K562 (cell line): Measurements from ENCODE around the gene CMTR2. TPM values are rescaled to one million over a fixed set of nuclear protein-coding genes. Genes with fewer than 3 reads are reported as not detected.
A peak's percentile ranks its signal among the peaks of the same experiment; 100 is the strongest.

Experiments used
- CC2D1A ChIP-seq: fragments of 450-650 bp; IDR thresholded peaks from 2 replicates; pipeline ENCODE4 v1.6.1; 2017; ENCODE audit warnings: mild to moderate bottlenecking
- CREB3L1 ChIP-seq: fragments of 450-650 bp; IDR thresholded peaks from 2 replicates; pipeline ENCODE4 v1.6.1; 2014; ENCODE audit warnings: low read depth, mild to moderate bottlenecking, moderate library complexity, borderline replicate concordance
- E2F3 ChIP-seq: fragments of 250-450 bp; sonication (Bioruptor Pico); IDR thresholded peaks from 2 replicates; pipeline ENCODE4 v1.4.0; 2020; ENCODE audit warnings: mild to moderate bottlenecking
- ERF ChIP-seq: fragments of 450-650 bp; formaldehyde crosslinking; IDR thresholded peaks from 2 replicates; pipeline ENCODE4 v1.4.0; 2020; ENCODE audit warnings: mild to moderate bottlenecking, mixed read lengths
- NCOA6 ChIP-seq: fragments of 450-650 bp; IDR thresholded peaks from 2 replicates; pipeline ENCODE4 v1.6.1; 2017; ENCODE audit warnings: mild to moderate bottlenecking
- NONO ChIP-seq, 2 experiments: fragments of 200-400 bp in 1 of 2; fragments of 450-650 bp in 1 of 2; formaldehyde crosslinking in 1 of 2; IDR thresholded peaks; 2 replicates each; pipeline ENCODE4 v1.6.1; 2017; ENCODE audit warnings: low read depth in 2 of 2, mild to moderate bottlenecking in 2 of 2, moderate library complexity in 2 of 2, low read length in 1 of 2
- OTX1 ChIP-seq: fragments of 450-650 bp; formaldehyde crosslinking; IDR thresholded peaks from 2 replicates; pipeline ENCODE4 v1.4.0; 2022; ENCODE audit warnings: mild to moderate bottlenecking
- RBBP5 ChIP-seq: fragments of 200-600 bp; sonication (generic); IDR thresholded peaks from 2 replicates; pipeline ENCODE4 v1.6.1; 2012; ENCODE audit warnings: borderline replicate concordance, mild to moderate bottlenecking, low read length, control low read depth, inconsistent platforms; ENCODE audit not compliant: insufficient read depth, poor library complexity, severe bottlenecking
- SNRNP70 ChIP-seq: fragments of 200-400 bp; formaldehyde crosslinking; optimal IDR thresholded peaks from 2 replicates; pipeline ENCODE3; 2017; ENCODE audit warnings: low read depth, low read length
- SPI1 ChIP-seq: IDR thresholded peaks from 2 replicates; pipeline ENCODE4 v1.6.1; 2011; ENCODE audit warnings: low read depth, low read length, control low read depth, borderline replicate concordance
- TAF9B ChIP-seq: fragments of 450-650 bp; IDR thresholded peaks from 2 replicates; pipeline ENCODE4 v1.6.1; 2018; ENCODE audit warnings: mild to moderate bottlenecking; ENCODE audit not compliant: partially characterized antibody
- polyA plus RNA-seq, 8 experiments: library from polyadenylated mRNA; depleted of rRNA in 4 of 8; stranded (reverse) in 5 of 8; unstranded in 3 of 8; fragments of >200 nt; fragmentation: Nextera tagmentation in 2 of 8; fragmentation: Illumina TruSeq in 1 of 8; extraction: Ambion mirVana in 2 of 8; extraction: Trizol in 1 of 8; gene quantifications; 2 replicates each; pipeline versions ENCODE4 v1.2.1 to v1.2.3, GENCODE V29; 2011 to 2014; ENCODE audit warnings: inconsistent platforms in 1 of 8, missing spikeins in 1 of 8
- total RNA-seq, 7 experiments: library from RNA; depleted of rRNA in 6 of 7; stranded (reverse); fragments of >200 nt in 6 of 7; fragmentation: Illumina TruSeq in 2 of 7; extraction: Trizol in 2 of 7; gene quantifications; 2 replicates each; pipeline versions ENCODE4 v1.2.1 to v1.2.3, GENCODE V29; 2011 to 2021; ENCODE audit warnings: low replicate concordance in 1 of 7
- TF ChIP-seq, protein P1 (sequence below): sonication (generic); formaldehyde crosslinking; IDR thresholded peaks from 2 replicates; pipeline ENCODE4 v1.8.0; 2023; ENCODE audit warnings: mild to moderate bottlenecking, missing genetic modification reagents
- TF ChIP-seq, protein P2 (sequence below), 2 experiments: IDR thresholded peaks; 2 replicates each; pipeline ENCODE4 v1.6.1; 2012; ENCODE audit warnings: improper control_type of control experiment in 2 of 2, low read depth in 2 of 2, low read length in 2 of 2, borderline replicate concordance in 1 of 2
- TF ChIP-seq, protein P3 (sequence below), 2 experiments: fragments of 150-350 bp in 1 of 2; IDR thresholded peaks; 2 replicates each; pipeline ENCODE4 v1.6.1; 2012 to 2016; ENCODE audit warnings: low read depth in 2 of 2, low read length in 2 of 2, mild to moderate bottlenecking in 1 of 2, moderate library complexity in 1 of 2

The CMTR2 gene
- total and polyA plus RNA-seq, 9 of the 15 experiments (the other 6 are each of a cell fraction or from before 2014, with no cell fraction given): 4.6 to 24.8 (median 12.7) TPM

GRCh38 chr16:71288890-71289731 is at the start of gene CMTR2 (continued):
- TF ChIP-seq, protein P1, sequence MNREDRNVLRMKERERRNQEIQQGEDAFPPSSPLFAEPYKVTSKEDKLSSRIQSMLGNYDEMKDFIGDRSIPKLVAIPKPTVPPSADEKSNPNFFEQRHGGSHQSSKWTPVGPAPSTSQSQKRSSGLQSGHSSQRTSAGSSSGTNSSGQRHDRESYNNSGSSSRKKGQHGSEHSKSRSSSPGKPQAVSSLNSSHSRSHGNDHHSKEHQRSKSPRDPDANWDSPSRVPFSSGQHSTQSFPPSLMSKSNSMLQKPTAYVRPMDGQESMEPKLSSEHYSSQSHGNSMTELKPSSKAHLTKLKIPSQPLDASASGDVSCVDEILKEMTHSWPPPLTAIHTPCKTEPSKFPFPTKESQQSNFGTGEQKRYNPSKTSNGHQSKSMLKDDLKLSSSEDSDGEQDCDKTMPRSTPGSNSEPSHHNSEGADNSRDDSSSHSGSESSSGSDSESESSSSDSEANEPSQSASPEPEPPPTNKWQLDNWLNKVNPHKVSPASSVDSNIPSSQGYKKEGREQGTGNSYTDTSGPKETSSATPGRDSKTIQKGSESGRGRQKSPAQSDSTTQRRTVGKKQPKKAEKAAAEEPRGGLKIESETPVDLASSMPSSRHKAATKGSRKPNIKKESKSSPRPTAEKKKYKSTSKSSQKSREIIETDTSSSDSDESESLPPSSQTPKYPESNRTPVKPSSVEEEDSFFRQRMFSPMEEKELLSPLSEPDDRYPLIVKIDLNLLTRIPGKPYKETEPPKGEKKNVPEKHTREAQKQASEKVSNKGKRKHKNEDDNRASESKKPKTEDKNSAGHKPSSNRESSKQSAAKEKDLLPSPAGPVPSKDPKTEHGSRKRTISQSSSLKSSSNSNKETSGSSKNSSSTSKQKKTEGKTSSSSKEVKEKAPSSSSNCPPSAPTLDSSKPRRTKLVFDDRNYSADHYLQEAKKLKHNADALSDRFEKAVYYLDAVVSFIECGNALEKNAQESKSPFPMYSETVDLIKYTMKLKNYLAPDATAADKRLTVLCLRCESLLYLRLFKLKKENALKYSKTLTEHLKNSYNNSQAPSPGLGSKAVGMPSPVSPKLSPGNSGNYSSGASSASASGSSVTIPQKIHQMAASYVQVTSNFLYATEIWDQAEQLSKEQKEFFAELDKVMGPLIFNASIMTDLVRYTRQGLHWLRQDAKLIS (CRISPR knock-in tag): peak; percentile 63; the same call in 1 of the 2 replicates
- TF ChIP-seq ERF (CRISPR knock-in tag) (0 out of 2 replicates have a peak, but pooled peaks have one; percentile 11), CC2D1A (peak; percentile 96), SPI1 (peak; percentile 91), TAF9B (peak; percentile 81), CREB3L1 (peak; percentile 50; the same call in 1 of the 2 replicates), NCOA6 (no peak), E2F3 (CRISPR knock-in tag) (peak; percentile 65; the same call in 1 of the 2 replicates), NONO (IDR thresholded peaks at IDR 0.05; ENCODE audit: low read depth in 2 of 2, low read length in 1 of 2) (peak in 1 of 2 experiments; percentile 28; a peak in 1 of 4 replicates), SNRNP70 (no peak), OTX1 (CRISPR knock-in tag) (no peak), RBBP5 (peak; percentile 79)
- TF ChIP-seq, protein P2, sequence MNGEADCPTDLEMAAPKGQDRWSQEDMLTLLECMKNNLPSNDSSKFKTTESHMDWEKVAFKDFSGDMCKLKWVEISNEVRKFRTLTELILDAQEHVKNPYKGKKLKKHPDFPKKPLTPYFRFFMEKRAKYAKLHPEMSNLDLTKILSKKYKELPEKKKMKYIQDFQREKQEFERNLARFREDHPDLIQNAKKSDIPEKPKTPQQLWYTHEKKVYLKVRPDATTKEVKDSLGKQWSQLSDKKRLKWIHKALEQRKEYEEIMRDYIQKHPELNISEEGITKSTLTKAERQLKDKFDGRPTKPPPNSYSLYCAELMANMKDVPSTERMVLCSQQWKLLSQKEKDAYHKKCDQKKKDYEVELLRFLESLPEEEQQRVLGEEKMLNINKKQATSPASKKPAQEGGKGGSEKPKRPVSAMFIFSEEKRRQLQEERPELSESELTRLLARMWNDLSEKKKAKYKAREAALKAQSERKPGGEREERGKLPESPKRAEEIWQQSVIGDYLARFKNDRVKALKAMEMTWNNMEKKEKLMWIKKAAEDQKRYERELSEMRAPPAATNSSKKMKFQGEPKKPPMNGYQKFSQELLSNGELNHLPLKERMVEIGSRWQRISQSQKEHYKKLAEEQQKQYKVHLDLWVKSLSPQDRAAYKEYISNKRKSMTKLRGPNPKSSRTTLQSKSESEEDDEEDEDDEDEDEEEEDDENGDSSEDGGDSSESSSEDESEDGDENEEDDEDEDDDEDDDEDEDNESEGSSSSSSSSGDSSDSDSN (IDR thresholded peaks at IDR 0.05; ENCODE audit: borderline replicate concordance in 1 of 2, low read depth in 2 of 2, low read length in 2 of 2): peak in 1 of 2 experiments; percentile 24; a peak in 1 of 4 replicates
- TF ChIP-seq, protein P3, sequence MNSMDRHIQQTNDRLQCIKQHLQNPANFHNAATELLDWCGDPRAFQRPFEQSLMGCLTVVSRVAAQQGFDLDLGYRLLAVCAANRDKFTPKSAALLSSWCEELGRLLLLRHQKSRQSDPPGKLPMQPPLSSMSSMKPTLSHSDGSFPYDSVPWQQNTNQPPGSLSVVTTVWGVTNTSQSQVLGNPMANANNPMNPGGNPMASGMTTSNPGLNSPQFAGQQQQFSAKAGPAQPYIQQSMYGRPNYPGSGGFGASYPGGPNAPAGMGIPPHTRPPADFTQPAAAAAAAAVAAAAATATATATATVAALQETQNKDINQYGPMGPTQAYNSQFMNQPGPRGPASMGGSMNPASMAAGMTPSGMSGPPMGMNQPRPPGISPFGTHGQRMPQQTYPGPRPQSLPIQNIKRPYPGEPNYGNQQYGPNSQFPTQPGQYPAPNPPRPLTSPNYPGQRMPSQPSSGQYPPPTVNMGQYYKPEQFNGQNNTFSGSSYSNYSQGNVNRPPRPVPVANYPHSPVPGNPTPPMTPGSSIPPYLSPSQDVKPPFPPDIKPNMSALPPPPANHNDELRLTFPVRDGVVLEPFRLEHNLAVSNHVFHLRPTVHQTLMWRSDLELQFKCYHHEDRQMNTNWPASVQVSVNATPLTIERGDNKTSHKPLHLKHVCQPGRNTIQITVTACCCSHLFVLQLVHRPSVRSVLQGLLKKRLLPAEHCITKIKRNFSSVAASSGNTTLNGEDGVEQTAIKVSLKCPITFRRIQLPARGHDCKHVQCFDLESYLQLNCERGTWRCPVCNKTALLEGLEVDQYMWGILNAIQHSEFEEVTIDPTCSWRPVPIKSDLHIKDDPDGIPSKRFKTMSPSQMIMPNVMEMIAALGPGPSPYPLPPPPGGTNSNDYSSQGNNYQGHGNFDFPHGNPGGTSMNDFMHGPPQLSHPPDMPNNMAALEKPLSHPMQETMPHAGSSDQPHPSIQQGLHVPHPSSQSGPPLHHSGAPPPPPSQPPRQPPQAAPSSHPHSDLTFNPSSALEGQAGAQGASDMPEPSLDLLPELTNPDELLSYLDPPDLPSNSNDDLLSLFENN (IDR thresholded peaks at IDR 0.05; ENCODE audit: low read depth in 2 of 2, low read length in 2 of 2): no peak; a peak in 1 of 4 replicates
